GM19025 (cell line): Measurements from ENCODE around the gene NETO1.

Source experiments
- ATAC-seq: cut with Tn5 transposase; IDR thresholded peaks from one replicate; pipeline ENCODE4 v1.9.1; 2021; ENCODE audit warnings: mild to moderate bottlenecking, low read depth, moderate library complexity; ENCODE audit not compliant: unreplicated experiment

The NETO1 gene

DNA sequence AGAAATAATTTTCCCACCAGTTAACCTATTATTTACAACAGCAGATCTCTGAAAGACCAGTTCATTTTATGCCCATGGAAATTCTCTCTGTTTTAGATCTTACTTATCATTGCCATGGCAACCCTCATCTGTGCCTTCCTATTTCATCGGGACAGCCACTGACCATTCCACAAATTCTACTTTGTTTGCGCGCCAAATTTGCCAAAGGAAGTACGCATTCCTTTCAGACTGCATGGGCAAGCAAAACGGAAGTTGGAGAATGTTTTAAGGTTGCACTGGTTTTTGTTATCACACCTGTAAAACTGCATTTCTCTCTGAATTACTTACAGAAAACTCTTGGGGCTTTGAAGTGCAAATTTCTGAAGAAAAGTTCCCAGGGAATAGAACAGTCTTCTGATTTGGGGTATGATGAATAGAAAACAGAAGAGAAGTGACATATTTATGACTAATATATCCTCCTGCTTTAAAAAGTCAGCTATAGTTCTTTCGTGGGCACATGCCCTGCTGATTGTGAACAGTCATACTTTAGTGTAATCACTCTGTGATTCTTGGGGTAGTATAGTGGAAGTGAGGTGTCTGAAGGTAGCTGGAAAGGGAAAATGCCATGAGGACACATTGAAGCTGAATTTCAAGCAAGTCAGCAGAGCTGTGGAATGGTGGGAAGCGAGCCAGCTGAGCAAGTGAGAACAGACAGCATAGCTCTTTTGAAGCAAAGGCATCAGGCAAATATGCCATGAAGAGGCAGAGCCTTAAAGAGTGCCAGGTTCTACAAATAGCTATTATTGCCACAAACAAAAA, 20.9 kb downstream of the NETO1 start:
- ATAC-seq, result no peak

DNA sequence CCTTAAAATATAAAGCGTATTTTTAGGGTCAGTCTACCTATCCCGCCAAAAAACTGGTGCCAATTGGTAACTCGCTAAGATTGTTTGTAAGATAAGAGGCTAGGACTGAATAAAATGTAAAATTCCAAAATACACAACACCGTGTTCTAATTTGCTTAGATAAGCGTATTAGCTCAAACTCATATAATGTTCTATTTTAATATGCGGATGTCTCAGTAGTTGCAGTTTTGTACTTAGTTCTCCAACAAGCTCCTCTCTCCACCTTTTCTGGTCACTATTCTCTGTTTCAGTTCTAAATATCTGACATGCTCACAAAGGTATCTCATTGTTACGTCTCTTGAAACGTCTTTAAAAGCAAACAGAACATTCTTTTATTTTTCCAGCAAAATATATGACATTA, 24.0 kb downstream of the NETO1 start:
- no peak for ATAC-seq

DNA sequence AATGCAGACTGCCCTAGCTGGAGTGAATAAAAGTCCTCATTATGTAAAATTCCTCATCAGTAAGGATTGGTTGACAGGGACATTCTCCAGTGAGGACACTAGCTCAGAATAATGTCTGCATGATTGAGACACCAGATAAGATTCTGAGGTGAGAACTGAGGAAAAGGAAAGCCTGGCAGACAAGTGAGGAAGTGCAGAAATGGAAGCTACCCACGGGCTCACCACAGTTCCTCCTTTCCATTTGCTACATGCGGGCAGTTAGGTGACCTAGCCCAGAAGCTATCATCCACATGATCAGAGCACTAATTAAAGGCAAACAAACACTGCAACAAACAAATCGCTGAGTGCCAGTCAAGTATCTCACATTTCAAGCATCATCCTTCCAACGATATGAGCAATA, 27.7 kb downstream of the NETO1 start:
- ATAC-seq, result no peak

DNA sequence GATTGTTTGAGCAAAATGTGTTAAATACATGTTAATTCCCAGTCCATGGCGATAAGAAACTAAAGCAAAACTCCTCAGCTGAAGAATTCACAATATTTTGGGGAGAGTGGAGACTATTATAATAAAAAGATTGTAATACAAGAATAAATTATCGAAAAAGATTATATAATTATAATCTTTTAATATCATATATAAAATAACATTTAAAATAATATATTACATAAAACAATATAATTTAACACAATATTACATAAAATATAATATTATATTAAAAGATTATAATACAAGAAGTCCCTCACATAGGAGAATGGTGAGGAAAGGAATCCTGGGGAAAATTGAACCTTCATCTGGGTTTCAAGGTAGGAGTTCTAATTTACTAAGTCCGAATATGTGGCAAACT, 33.1 kb downstream of the NETO1 start:
- no peak for ATAC-seq

DNA sequence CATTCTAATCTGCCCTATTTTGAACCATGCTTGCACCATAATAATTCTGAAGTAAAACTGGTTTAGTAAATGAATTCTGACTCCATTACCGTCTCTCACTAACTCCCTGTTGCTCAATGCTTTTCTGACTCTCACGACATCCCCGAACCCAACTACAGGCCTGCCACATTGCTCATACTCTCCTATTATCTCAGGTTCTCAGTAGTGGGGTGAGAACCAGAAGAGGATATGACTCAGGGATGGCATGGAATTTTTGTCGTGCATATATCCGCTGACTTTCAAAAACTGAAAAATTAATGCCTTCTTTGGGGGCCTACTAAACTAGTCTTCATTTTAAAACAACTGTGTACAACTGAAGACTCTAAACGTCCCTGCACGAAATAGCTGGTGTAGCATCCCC, 34.3 kb downstream of the NETO1 start:
- ATAC-seq, result no peak

DNA sequence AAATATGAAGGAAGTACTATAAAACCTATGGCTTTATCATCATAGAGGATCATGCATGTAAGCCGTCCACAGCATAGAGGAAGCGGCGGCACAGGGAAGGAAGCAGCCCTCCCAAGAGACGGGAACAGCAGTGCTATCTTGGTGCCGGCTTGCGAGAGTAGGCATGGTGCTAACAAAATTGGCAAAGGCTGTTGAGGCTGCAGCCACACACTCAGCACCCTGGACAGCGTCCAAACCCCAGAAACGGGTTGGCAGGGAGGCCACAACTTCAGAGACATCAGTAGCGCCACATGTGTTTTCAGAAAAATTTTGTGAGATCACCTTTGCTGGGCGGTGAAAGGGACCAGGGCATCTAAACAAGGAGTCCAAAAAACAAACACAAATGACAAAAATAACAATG, 37.7 kb downstream of the NETO1 start:
- ATAC-seq, result no peak

DNA sequence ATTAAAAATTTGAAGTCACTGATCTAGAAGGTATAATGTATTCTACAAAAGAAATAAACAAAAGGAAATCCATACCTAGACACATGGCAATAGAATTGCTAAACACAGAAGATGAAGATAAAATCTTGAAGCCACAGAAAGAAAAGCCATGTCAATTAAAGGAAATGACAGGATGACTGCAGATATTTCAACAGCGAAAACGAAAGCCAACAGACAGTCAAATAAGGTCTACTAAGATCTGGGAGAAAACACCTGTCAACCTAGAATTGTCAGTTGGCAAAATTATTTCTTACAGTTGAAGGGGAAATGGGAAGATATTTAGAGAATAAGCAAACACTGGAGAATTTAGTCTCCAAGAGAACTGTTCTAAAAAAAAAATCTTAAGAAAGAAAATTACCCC, 39.2 kb downstream of the NETO1 start:
- ATAC-seq, result no peak

DNA sequence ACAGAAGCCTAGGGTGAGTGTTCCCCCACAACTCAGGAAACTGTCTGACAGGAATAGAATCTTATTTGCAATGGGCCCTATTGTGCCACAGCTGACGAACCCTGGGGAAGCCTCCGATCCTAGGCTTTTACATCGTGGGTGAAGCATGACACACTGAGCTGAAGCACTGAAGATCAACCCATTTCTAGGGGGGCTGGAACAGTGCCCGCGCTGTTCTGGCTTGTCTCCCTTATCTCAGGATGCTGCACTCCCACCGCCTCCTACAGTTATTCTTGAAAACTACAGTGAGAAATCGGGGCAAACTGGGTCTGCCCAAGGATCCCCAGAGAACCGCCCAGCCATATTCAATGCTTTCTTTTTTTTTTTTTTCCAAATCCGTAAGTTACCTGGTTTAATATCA, 41.1 kb downstream of the NETO1 start:
- ATAC-seq, result no peak

DNA sequence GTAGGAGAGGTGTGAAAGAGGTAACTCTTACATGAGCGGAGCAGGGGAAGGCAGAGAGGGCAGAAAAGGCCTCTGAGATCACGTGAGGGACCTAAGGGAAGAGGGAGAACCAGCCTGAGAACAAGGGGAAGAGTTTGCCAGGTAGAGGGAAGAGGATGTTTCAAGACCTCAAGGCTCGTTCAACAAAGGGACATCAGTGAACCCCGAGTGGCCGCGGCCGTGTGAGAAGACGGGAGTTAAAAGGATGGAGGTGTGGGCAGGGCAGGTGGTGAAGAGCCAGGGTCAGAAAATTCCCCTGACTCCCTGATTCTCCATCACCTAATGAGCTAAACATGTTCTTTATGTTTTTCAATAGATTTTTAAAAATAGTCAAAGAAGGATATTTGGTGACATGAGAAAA, 44.4 kb downstream of the NETO1 start:
- no peak for ATAC-seq

DNA sequence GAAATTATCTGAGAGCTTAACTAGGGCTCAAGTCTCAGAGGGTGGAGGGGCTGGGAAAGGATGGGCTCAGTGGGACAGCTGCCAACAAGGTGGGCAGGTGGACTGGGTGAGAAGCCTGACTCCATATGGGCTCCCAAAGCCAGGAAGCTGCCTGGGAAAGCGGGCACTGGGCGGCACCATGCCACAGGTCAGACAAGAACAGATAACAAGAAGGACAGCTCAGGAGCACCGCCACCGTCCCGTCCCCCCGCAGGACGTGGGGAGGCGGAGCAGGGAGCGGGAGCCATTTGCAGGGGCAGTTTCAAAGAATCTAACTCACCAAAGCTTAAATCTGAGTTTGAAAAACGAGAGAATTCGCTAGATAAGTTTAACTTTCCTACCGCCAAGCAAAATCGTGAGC, 45.6 kb downstream of the NETO1 start:
- ATAC-seq, result no peak

DNA sequence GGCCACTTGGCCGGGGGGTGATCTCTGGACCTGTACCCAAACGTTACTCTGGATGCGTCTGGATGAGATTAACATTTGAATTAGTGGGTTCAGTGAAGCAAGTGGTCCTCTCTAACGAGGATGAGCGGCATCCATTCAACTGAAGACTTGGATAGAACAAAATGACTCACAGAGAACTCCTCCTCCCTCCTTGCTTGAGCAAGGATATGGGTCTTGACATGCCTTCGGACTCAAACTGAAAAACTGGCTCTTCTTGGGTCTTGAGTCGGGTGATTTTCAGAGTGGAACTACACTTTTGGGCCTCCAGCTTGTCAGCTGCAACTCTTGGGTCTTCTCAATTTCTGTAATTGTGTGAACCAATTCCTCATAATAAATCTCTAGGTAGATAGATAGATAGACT, 47.2 kb downstream of the NETO1 start:
- ATAC-seq, result no peak

DNA sequence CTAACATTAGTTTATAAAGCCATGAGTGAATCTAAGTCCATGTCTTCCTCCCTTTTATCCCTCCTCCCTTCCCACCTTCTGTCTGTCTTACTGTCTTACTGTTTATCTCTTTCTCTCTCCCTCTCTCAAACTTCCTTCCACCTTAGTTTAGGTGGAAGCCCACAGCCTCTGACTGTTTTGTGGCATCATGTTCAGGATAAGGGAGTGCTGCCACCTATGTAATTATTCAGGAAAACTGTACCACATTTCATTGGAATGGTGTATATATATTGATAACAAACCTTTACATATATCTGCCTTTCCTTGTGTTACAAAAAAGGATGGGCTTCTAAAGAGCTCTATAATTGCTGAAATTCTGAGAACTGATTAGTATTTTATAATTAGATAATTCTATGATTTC, 48.7 kb downstream of the NETO1 start:
- ATAC-seq, result no peak

DNA sequence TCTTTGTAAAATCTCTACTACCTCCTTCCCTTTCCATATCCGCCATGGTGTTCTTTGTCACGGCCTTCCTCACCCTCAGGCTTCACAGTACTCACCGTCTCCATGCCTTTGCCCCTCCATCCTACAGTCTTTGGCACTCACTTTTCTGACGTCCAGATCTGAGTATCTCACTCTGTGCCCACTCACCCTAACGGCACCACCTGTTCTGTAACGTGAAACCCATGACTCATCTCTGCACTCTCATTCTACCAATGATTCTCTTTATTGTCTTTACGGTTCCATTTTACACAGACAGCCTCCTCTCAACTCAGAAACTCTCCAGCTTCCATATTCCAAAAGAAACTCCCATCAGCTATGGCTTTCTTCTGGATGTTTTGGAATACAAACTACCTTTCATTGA, 56.7 kb downstream of the NETO1 start:
- peak; percentile 92 for ATAC-seq

DNA sequence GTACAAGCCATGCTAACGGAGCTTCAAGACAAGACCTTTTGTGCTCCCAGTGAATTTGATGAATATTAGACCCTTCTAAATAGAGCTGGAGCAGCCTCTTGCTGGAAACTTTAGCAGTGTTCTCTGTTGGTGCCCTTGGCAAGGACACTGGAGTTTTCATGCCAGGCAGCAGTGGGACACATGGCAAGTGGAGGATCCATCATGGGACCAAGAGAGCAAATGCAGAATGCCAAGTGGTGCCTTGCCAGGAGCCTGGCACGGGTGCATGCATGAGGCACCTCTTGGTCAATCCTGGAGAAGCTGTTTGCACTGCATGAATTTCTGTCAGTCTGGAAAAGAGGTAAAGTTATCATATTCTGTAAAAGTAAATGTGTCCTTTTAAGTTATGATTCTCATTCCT, 59.1 kb downstream of the NETO1 start:
- no peak for ATAC-seq

DNA sequence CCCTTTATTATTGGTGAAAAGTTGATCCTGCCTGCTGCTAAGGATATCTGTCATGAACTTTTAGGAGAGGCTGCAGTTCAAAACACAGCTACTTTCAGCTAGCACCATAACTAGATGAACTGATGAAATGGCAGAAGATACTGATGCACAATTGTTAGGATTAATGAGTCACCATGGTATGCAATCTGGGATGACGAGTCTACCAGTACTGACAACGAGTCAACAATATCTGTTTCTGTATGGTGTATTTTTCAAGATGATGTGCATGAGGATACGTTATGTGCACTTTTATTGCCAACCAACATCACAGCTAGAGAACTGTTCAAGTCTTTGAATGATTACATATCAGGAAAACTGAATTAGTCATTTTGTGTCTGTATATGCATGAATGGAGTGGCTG, 68.7 kb downstream of the NETO1 start:
- ATAC-seq, result no peak

DNA sequence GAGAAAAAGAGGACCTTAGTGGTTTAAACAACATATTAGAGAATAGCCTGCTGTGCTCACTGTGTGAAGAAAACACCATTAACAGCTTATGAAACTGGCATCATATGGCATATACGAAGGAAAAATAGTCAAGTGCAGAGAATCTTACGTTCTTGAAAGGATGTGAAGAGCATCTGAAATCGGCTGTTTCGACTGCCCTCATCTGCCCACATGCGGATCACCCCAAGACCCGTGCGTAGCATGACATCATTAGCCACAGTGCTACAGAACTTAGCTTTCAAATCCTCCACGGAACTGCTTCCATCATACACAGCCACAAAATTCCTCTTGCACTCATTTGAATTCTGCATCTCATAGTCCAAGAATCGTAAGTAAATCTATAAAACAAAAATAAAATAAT, 84.3 kb downstream of the NETO1 start:
- no peak for ATAC-seq

DNA sequence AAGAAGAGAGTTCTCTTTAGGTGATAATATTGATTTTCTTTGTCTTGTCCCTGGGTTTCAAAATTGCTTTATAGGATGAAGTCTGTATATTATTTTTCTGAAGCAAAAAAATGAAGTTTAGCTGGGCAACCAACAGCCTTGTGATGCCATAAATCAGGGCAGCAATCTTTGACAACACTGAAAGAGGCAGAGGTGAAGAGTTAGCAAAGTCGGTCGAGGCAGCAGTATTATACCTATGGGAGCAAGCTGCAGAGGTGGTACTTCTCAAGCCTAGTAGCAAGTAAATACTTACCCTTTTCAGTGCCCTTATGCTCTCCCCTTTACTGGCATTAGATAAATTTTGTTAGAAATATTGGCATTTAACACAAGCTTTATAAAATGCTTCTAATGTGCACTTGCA, 92.9 kb downstream of the NETO1 start:
- no peak for ATAC-seq

DNA sequence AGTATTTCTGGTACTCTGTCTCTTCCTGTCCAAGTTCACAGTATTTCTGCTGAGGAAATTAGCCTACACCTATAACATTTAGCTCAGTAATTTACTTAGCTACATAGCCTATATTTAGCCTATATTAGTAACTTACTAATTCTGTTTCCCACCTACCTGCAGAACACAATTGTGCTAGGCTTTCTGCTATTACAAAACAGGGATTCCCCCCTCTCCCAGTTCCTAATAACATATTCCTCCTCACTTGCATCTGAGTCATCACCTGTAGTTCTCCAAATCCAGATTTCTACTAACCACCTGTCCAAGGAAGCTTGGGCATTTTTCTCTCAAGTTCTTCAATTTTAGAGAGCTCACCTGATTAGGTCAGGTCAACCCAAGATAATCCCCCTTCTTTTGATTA, 94.9 kb downstream of the NETO1 start:
- no peak for ATAC-seq

DNA sequence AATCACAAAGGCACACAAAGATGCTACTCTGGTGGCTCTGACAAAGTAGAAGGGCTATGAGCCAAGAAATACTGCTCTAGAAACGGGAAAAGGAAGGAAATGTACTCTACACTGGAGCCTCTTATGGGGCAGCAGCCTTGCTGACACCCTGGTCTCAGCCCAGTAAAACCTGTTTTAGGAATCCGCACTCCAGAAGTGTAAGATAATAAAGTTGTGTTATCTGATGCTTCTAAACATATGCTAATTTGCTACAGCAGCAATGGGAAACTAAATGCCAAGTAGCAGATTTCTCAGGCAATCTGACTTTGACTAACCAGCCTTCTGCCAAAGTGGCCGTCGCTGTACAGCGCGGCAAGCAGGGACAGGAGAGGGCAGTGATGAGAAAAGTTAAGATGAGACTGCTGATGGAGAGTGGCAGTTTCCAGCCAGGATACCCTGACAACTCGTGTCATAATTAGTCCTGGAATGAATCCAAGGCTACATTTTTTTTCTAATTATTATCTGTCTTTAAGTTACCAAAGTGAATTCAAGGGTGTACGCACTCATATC, 99.0 kb downstream of the NETO1 start:
- ATAC-seq, result no peak

DNA sequence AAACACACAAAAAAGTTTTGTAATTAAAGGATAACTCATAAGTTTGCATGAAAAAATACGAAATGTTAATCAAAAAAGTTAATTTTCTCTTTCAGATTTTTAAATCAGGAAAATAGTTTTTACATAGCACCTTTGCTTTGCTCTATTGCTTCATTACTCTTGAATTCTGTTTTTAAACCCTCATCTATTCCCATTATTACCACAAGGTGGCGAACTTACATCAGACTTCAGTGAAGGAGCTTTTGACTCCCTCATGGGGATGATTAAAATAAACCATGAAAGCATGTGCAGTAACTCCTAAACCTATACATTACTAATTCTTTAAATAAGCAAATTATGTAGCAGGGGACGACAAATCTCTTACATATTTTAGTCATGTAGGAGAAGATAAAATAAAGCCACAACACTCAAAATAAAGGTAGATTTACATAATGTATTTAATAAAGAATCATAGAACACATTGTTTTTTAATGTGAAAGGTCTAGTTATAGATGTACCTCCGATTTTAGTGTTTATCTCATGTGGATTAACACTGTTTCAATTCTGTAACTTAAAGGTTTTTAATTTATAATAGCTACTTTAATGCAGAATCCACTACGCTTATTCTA, 105.2 kb downstream of the NETO1 start:
- peak; percentile 60 for ATAC-seq

DNA sequence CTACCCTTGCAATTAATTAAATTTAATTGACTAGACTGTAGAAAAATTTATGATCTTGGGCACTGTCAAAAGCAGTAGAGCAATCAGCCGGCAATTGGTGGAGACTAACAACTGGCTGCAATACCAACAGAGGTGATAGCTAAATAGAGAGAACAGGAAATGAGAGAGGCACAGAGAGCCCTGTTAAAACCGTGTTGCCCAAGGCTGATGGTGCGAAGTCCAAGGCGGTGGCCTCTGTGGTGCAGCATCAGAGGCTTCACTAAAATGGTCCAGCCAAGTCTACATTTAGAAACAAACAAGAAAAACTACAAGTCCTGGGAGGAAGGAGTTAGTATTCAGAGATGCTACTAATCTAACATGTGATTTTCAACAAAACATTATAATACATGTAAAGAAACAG, 115.6 kb downstream of the NETO1 start:
- ATAC-seq, result no peak

DNA sequence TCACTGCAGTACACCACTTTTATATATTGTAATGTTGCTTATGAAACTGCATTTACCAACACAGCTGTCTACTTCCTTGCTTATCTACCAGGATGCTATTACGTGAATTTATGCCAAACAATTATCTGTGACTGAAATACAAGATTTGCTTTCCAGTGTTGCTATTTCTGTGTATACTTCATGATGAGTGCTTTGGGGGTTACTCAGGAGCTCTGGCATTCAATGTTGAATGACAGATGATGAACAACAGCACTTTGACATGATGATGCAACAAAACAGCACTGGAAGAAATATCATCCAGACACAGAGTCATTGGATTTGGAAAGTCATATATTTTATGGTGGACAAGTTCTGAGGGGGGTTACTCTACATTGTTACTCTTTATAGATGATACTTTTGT, 125.8 kb downstream of the NETO1 start:
- ATAC-seq, result no peak
